ENCODE data around the gene RHOD. TPM values are rescaled to one million over a fixed set of nuclear protein-coding genes. Genes with fewer than 3 reads are reported as not detected.
A peak's percentile ranks its signal among the peaks of the same experiment; 100 is the strongest.

RHOD gene
- total and polyA plus RNA-seq, 2 of the 8 experiments (the other 6 are each of a cell fraction or from before 2014, with no cell fraction given): 12.1 to 17.6 TPM

DNA sequence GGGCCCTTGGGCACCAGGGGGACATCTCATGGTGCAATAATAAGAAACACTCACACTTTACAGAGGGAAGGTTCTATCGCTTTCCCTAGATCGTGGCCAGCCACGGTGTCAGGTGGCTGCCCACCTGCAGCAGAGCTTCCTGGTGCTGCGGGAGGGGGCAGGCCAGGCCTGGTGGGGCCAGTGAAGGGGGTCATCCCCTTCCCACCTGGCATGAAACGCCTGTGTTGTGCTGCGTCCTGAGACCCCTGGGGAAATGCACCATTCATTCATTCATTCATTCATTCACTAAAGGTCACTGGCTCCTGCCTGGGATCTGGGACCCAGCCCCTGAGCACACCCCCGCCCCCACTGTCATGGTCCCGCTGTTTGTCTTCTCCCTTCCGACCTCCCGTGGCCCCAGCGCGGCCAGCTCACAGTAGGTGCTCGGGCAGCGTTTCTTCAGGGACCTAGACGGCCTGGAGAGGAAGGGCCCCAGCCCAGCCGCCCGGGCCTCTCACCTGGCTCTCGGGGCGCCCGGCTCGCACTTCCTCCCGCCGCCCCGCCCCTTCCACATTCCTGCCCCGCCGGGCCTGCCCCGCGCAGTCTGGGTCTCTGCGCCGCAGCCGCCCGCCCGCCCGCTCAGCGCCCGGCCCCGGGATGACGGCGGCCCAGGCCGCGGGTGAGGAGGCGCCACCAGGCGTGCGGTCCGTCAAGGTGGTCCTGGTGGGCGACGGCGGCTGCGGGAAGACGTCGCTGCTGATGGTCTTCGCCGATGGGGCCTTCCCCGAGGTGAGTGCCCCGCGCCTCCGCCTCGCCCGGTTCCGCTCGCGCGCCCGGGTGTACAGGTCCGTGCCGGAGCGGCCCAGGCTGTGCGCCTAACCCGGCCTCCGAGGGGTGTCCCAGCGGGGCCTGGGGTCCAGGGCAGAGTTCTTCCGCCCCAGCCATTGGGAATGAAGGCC is at the start of gene RHOD (continued):
- TF ChIP-seq CHD7 (IDR thresholded peaks at IDR 0.05; ENCODE audit: insufficient replicate concordance, low read length) (no peak), SUZ12 (IDR thresholded peaks at IDR 0.05; ENCODE audit: low read length) (no peak), ZNF274 (IDR thresholded peaks at IDR 0.05; ENCODE audit: borderline replicate concordance, extremely low read depth, low read length) (no peak), EP300 (IDR thresholded peaks at IDR 0.05; ENCODE audit: borderline replicate concordance in 1 of 2, low read depth in 2 of 2, low read length in 2 of 2) (no peak), HDAC2 (IDR thresholded peaks at IDR 0.05; ENCODE audit: borderline replicate concordance in 1 of 2, low read depth in 2 of 2, low read length in 2 of 2) (no peak), ASH2L (IDR thresholded peaks at IDR 0.05; ENCODE audit: low read length) (peak; percentile 62), CHD2 (IDR thresholded peaks at IDR 0.05; ENCODE audit: low read length) (no peak)
- TF ChIP-seq, protein P1, sequence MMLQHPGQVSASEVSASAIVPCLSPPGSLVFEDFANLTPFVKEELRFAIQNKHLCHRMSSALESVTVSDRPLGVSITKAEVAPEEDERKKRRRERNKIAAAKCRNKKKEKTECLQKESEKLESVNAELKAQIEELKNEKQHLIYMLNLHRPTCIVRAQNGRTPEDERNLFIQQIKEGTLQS (IDR thresholded peaks at IDR 0.05; ENCODE audit: insufficient read depth, low read depth, low read length): no peak

Data from H1 (cell line).